A204.1 (cell line): ENCODE measurements around the gene FGF22.
"Not testable (repeated sequence)": the region's sequence is repeated elsewhere in the genome, so short reads cannot be mapped to it uniquely, and the experiment has no call there.

Source experiments
- FAIRE-seq: peaks from 2 replicates; lab custom pipeline; 2012; peaks lifted over from hg19 to GRCh38; lab: Jason Lieb, UNC

The FGF22 gene

DNA sequence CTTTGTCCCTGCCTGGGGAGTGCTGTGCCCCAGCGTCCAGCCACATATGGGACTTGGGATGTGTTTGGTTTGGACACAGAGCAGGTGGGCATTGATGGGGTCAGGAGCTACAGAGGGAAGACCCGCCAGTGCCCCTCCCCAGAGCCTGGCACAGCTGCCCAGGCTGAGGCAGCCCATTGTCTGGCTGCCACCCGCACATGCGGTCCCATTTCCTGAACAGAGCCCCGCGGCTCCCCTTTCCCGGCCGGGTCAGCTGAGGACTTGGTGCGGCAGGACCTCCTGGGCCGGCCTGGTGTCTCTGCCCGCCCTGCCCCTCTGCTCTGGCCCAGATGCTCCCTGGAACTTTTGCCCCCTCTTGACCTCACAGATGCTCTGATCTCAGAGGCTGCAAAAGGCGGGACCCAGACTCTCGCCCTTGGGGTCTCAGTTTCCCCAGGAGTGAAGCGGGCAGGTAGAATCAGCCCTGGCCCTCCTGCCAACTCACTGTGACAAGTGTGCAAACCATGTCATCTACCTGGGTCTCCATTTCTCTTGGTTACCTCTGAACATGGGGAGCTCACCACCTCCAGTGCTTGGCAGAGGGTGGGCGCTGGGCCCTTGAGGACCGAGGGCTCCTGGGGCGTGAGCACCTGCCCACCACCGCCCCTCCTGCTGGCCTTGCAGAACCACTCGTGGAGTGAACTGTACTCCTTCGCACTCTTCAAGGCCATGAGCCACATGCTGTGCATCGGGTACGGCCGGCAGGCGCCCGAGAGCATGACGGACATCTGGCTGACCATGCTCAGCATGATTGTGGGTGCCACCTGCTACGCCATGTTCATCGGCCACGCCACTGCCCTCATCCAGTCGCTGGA is 32.2 kb upstream of the FGF22 start:
- no peak for FAIRE-seq

DNA sequence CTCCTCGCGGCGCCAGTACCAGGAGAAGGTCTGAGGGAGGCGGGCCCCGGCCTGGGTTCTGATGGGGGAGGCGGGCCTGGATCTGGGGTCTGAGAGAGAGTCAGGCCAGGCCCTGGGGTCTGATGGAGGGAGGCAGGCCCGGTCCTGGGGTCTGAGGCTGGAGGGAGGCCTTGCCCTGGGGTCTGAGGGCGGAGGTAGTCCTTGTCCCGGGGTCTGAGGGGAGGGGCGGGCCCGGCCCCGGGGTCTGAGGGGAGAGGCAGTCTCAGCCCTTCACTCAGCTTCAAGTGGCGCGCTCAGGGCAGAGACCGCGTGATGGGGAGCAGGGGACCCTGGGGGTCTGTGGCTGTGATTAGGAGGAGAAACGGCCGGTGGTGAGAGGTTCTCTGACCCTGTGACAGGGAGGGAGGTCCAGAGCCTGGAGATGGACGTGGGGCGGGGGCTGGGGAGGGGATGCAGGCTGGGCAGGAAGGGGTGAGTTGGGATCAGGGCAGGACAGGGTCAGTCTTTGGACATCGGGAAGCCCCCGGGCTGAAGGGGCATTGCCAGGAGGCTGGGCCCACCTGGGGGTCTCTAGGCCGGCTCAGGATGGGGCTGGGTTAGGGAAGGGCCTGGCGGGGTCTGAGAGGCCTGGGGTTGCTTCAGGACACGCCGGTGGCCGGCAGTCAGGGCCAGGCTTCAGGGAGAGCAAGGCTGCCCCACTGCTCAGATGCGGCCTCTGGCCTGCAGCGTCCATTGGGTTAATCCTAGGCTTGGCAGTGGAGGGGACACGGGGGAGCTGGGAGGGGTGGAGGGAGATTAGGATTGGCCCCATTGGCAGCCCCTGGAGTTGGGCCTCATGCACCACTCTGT is 31.3 kb upstream of the FGF22 start:
- FAIRE-seq, result no peak

- FAIRE-seq, result no peak
Measured at GRCh38 chr19:609004-609346, 30.7 kb upstream of the FGF22 start.

- no peak for FAIRE-seq
Measured at GRCh38 chr19:610071-610800, 29.4 kb upstream of the FGF22 start.

- FAIRE-seq, result no peak
Measured at GRCh38 chr19:610801-611480, 28.7 kb upstream of the FGF22 start.

- FAIRE-seq, result no peak
Measured at GRCh38 chr19:611481-611868, 28.2 kb upstream of the FGF22 start.

GRCh38 chr19:612941-613340 is 26.7 kb upstream of the FGF22 start:
- FAIRE-seq, result no peak

DNA sequence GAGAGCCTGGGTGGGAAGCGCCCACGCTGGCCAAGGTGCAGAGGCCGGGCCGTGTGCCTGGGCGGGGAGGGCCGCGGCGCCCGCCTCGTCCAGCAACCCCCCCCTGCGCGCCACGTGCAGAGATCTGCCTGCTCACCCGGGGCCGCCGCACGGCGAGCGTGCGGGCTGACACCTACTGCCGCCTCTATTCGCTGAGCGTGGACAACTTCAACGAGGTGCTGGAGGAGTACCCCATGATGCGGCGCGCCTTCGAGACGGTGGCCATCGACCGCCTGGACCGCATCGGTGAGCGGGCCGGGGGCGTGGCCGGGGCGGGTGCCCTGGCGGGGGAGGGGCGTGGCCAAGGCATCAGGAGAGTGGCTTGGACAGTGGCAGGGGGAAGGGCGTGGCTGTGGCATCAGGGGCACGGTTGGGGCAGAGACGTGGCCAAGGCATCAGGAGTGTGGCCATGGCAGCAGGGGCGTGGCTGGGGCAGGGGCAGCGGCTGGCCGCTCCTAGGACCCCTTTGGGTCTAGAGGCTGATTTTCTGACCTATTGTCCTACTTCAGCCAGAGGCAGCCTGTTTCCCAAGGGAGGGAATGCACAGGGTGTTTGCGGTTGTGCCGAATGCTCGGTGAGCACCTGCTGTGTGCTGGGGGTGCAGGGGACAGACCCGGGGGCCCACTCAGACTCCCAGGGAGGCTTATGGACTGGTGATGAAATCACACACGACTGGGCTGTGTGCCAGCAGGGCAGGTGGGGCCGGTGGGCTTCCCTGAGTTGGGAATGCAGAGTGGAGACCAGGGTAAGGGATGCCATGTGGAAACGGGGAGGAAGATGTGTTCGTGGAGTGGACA is 25.7 kb upstream of the FGF22 start:
- FAIRE-seq, result no peak

- FAIRE-seq, result no peak
Measured at GRCh38 chr19:615619-616018, 24.1 kb upstream of the FGF22 start.

- no peak for FAIRE-seq
Measured at GRCh38 chr19:616062-616700, 23.5 kb upstream of the FGF22 start.

DNA sequence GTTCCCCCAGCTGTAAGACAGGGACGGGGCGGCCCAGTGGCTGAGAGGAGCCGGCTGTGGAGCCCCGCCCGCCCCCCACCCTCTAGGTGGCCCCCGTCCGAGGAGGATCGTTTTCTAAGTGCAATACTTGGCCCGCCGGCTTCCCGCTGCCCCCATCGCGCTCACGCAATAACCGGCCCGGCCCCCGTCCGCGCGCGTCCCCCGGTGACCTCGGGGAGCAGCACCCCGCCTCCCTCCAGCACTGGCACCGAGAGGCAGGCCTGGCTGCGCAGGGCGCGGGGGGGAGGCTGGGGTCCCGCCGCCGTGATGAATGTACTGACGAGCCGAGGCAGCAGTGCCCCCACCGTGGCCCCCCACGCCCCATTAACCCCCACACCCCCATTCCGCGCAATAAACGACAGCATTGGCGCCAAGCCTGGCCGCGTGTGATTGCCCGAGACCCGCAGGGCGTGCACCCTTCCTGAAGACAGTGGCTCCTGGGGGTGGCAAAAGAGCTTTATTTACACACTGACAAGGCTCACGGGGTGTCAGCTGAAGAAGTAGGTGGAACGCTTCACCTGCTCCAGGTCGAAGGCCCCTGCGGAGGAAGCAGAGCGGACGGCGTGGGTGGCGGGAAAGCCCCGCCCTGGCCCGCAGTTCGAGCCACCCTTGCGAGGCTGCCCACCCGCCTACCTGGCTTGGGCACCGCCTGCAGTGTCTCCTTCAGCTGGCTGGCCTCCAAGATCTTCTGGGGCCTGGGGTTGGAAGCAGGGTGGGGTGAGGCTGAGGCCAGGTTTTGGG is 22.7 kb upstream of the FGF22 start:
- FAIRE-seq, result no peak

DNA sequence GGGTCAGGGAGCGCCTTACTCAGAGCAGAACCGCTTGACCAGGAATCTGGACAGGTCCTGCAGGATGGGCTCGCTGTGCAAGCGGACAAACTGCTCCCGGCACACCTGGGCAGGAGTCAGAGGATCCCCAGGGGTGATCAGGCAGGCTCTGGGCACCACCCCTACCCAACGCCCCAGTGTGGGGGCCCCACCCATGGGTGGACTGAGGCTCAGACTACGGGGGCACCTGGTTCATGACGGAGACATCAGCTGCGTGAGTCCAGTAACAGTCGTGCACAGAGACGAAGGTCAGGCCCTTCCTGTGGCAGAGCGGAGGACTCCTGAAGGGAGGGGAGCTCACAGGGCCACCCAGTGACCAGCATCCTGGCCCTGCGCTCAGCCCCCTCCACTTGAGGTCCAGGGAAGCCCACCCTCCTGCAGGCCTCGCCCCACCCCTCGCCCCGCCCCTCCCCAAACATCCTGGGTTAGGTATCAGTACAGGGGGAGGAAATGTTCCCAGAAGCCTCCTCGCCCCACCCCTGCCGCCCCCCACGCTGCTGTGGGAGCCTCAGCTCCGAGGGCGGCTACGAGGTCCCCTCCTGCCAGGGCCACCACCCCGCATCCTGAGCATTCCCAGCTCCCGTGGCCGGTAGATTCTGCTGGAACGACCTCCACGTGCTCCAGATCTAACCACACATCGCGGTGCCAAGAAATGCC is 22.0 kb upstream of the FGF22 start:
- no peak for FAIRE-seq

GRCh38 chr19:618247-618619 is 21.4 kb upstream of the FGF22 start:
- FAIRE-seq, result no peak

- no peak for FAIRE-seq
Measured at GRCh38 chr19:618674-619285, 20.9 kb upstream of the FGF22 start.

DNA sequence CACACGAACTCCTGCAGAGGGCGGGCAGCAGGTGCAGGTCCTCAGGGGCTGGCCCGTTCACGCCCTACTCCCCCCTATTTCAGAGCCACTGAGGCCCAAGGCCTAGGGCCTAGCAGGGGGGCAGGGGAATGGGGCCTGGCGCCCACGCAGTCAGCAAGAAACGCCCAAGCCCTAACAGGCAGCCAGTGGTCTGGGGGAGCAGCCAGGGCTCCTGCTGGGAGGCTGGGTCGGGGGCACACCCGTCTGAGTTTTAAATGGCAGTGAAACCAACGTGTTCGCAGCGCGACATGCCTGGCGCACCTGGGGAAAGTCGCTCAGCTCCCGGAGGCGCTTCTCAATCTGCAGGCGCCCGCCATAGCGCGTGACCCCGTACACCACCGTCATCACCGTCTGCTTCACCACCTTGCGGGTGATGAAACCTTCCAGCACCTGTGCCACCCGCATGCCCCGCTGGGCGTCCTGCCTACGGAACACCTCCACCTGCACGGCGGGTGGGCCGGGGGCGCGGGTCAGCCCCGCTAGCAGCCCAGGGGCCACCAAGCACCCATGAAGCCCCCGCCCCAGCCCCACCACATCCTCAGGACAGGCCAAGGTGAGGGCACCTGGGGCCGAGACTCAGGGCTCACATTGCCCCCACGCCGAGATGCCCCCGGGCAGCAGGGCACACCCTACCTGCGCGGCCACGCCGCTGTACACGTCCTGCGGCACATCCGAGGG is 20.2 kb upstream of the FGF22 start:
- no peak for FAIRE-seq

- FAIRE-seq, result no peak
Measured at GRCh38 chr19:620166-620862, 19.4 kb upstream of the FGF22 start.

GRCh38 chr19:621191-621590 is 18.5 kb upstream of the FGF22 start:
- not testable (repeated sequence) for FAIRE-seq

GRCh38 chr19:621819-622218 is 17.9 kb upstream of the FGF22 start:
- FAIRE-seq, result no peak
